GM21526 (cell line): ENCODE measurements around the gene KRTAP4-12.
"Not testable (repeated sequence)": the region's sequence is repeated elsewhere in the genome, so short reads cannot be mapped to it uniquely, and the experiment has no call there.

Experiments
- ATAC-seq: cut with Tn5 transposase; IDR thresholded peaks from one replicate; pipeline ENCODE4 v1.9.1; 2021; ENCODE audit warnings: moderate library complexity; ENCODE audit not compliant: unreplicated experiment, low FRiP score

The KRTAP4-12 gene

DNA sequence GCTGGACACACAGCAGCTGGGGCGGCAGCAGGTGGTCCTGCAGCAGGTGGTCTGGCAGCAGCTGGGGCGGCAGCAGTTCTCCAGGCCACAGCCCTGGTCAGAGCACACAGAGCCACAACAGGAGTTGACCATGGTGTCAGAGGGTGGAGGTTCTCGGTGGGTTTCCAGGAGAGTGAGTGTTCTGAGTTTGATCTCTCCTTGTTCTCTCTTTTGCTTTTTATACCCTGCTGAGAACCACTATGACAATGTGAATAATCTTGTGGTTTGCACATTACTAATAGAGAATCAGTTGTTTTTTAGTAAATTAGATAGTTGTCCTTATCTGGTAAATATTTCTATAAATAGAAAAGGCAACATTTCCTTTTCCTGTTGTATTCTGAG, at the start of gene KRTAP4-12:
Gene KRTAP4-12, minus strand, starts transcription at position 192 of the 381 bp plus-strand sequence. Its CDS starts 60 bp downstream, at position 132.
- not testable (repeated sequence) for ATAC-seq

GRCh38 chr17:41171886-41172285, 47.9 kb upstream of the KRTAP4-12 start:
- ATAC-seq: no peak

- no peak for ATAC-seq
Observed at GRCh38 chr17:41168121-41168520, 44.1 kb upstream of the KRTAP4-12 start, which contains the start of gene KRTAP4-3. Gene KRTAP4-3, minus strand, starts transcription at chr17:41168221. Its CDS starts 49 bp downstream, at chr17:41168172.

GRCh38 chr17:41167561-41167960, 43.6 kb upstream of the KRTAP4-12 start:
- no peak for ATAC-seq

DNA sequence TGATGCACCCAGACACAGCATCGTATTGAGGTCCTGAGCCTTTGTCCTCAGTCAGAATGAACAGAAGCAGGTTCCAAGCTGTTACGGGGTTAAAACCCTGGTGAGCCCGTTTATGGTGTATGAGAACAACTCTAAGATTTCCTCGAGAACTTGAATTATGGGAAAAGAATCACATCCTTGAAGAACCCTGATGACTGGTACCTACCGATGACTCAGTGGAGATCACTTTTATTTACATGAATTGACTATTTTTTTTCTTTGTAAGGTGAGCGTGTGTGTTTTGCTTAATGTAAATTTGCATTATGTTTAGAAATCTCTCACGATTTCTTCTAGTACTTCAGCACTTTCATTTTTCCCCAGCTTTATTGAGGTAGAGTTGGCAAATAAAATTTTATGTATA, 39.8 kb upstream of the KRTAP4-12 start:
- no peak for ATAC-seq

DNA sequence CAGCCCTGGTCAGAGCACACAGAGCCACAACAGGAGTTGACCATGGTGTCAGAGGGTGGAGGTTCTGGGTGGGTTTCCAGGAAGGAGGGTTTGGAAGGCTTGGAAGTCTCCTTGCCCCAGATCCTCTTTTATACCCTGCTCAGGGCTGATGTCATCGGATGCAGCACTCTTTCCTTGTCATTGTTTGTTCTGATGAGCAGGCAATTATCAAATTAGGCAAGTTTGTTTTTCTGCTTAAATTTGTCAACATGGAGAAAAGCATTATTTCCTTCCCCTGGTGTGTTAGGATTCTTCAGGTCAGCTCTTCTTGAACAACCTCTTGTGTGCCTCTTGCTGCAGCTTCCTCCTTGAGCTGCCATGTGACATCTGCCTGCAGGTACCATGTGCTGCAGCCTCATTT, 36.7 kb upstream of the KRTAP4-12 start, which contains the start of gene KRTAP4-4:
Gene KRTAP4-4, minus strand, starts transcription at position 101 of the 400 bp plus-strand sequence. Its CDS starts 57 bp downstream, at position 44.
- no peak for ATAC-seq

GRCh38 chr17:41160190-41160589, 36.2 kb upstream of the KRTAP4-12 start:
- not testable (repeated sequence) for ATAC-seq

DNA sequence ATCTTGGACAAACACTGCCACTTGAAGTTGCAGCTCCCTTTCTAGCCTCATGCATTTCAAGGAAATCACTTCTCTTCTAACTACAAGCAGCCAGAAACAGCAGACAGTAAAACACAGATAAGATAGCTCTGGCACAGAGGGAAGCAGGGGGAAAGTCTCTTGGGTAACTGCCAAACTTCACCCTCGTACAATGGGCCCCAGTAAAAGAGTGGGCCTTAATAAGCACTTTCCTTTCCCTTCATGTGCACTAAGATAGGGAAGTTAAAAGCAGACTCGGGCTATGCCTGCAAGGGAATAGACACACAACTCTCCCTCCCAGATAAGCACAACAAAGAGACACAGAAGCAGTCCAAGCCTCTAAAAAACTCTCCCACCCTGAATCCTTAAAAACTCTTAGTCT, 29.9 kb upstream of the KRTAP4-12 start:
- no peak for ATAC-seq

- ATAC-seq: no peak
Observed at GRCh38 chr17:41151525-41151924, 27.5 kb upstream of the KRTAP4-12 start.

DNA sequence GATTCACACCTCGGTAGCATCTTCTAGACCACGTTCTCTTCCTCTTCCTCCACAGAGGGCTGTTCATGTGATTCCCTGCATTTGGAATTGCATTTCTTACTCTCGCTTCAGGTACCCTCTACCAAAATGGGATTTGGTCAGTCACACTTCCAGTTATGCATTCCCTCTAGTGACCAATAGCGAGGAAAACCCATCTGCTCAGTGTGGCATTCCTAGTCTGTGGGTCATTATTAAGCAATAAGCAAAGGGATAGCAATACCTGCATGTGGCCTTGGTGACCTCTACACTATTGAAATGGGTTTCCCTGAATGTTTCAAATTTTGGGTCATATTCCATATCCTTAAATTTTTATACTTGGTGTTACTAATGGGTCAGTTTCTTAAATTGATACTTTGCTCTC, 26.0 kb upstream of the KRTAP4-12 start:
- no peak for ATAC-seq

GRCh38 chr17:41149652-41149985, 25.6 kb upstream of the KRTAP4-12 start, which contains the start of gene KRTAP4-5:
Gene KRTAP4-5, minus strand, starts transcription at chr17:41149825. Its CDS starts 58 bp downstream, at chr17:41149767.
- ATAC-seq: no peak

GRCh38 chr17:41148971-41149651, 25.1 kb upstream of the KRTAP4-12 start:
- not testable (repeated sequence) for ATAC-seq

- ATAC-seq: no peak
Observed at GRCh38 chr17:41147531-41148204, 23.7 kb upstream of the KRTAP4-12 start.

- ATAC-seq: no peak
Observed at GRCh38 chr17:41145261-41145660, 21.3 kb upstream of the KRTAP4-12 start.

DNA sequence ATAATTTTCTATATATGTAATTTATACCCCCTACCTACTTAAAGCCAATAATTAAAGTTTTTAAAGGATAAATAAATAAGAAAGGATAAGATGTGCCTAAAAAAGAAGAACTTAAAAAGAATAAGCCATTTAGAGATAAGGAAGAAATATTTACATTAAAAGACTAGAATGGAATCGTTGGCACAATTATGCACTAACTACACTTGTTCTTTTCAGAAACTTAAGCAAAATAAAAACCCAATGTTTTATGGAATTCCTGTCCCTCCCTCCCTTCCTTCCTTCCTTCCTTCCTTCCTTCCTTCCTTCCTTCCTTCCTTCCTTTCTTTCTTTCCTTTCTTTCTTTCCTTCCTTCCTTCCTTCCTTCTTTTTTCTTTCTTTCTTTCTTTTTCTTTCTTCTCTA, 20.9 kb upstream of the KRTAP4-12 start:
- ATAC-seq: no peak

GRCh38 chr17:41141361-41141760, 17.4 kb upstream of the KRTAP4-12 start:
- ATAC-seq: no peak

DNA sequence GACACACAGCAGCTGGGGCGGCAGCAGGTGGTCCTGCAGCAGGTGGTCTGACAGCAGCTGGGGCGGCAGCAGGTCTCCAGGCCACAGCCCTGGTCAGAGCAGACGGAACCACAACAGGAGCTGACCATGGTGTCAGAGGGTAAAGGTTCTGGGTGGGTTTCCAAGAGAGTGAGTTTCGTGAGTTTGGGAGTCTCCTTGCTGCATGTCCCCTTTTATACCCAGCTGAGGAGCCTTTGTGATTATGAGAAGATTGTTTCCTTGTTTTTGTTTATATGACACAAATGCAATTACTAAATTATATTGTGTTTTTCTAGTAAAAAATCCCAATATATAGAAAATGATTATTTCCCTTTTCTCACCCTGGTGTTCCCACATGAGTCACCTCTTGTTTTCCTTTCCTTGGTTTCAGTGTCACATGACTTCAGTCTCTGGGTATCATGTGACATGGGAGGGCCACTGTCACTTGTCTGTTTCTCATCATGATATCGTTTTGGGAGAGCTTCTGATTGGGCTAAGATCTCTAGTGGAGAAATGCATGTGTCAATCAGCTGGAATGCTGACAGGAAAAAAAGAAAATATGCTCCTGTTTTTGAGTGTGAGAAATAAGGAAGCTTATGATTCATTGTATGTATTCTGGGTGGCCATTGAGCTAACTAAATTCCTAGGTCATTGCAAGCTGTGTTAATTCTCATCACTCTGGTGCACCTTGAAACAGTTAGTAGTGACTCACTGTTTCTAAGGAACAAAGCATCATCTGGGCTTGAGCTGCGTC, 16.6 kb upstream of the KRTAP4-12 start, which contains the start of gene KRTAP4-6:
Gene KRTAP4-6, minus strand, starts transcription at position 185 of the 772 bp plus-strand sequence. Its CDS starts 57 bp downstream, at position 128.
- no peak for ATAC-seq

- not testable (repeated sequence) for ATAC-seq
Observed at GRCh38 chr17:41139865-41140264, 15.9 kb upstream of the KRTAP4-12 start.

GRCh38 chr17:41133880-41134735, 10.1 kb upstream of the KRTAP4-12 start:
- no peak for ATAC-seq

DNA sequence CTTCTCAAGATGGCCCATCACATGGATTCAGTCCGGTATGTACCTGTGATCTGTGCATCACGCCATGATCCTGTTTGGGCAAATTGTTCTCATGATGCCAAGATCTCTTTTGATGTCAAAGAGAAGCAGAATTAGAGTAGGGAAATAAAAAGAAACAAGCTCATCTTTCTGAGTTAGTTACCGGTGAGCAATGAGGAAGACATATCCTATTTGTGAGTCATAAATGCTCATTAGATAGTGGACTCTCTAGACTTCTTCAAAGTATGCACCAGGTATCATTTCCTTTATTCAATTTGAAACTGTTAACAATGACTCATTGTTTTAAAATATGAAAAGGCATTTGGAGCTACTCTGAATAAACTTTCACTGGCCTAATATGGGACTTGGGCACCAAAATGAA, 8.0 kb upstream of the KRTAP4-12 start:
- no peak for ATAC-seq
